ENCODE results near the gene KCNQ2. TPM values are rescaled to one million over a fixed set of nuclear protein-coding genes. Genes with fewer than 3 reads are reported as not detected.

Gene KCNQ2
- total and polyA plus RNA-seq, 8 donors, result 8.4 to 19.1 (median 14.1) TPM; not detected in 2

DNA sequence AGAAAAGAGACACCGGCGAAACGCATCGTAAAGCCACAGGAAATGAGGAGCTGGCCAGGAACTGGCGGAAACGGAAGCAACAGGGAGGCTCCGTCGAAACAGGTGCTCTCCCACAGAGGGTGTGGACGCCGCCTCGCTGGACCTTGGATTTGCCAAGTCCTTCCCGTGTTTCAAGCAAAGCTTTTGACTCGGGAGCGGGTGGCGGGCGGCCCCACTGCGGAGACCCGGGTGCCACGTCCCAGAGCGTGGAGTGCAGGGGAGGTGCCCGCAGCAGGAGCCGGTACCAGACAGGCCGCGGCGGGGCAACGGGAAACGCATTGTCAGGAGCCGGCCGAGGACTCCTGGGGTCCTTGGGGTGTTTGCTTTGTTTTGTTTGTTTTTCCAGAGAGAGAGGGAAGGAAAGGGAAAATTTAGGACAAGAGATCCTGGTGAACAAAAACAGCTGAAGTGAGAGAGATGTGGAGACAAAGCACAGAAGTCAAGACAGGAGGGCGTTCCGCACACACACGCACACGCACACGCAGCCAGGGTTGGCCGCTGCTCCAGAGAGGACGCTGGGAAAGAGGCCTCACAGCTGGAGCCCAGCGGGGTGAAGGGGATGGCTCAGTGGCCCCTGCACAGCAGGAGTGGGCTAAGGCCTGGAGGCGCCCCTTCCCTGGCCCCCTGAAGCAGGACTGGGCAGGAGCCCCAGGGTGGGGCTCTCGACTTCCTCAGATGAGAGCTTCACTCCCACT, 60.4 kb downstream of the KCNQ2 start:
- H3K36me3 ChIP-seq, result no peaks in the 10 kb centered on the region
- H3K27ac ChIP-seq, result no peak overlapping the region
- ATAC-seq, result no peak
- no peaks in the 10 kb centered on the region for H3K9me3 ChIP-seq
- intact Hi-C loops (cut with DNase I), result no loop called here
- H3K4me3 ChIP-seq, result no peak overlapping the region
- H3K4me1 ChIP-seq, result no peaks in the 10 kb centered on the region
- peak in 1 of 4 donors; percentile 24 for DNase-seq
- TF ChIP-seq, protein P1, sequence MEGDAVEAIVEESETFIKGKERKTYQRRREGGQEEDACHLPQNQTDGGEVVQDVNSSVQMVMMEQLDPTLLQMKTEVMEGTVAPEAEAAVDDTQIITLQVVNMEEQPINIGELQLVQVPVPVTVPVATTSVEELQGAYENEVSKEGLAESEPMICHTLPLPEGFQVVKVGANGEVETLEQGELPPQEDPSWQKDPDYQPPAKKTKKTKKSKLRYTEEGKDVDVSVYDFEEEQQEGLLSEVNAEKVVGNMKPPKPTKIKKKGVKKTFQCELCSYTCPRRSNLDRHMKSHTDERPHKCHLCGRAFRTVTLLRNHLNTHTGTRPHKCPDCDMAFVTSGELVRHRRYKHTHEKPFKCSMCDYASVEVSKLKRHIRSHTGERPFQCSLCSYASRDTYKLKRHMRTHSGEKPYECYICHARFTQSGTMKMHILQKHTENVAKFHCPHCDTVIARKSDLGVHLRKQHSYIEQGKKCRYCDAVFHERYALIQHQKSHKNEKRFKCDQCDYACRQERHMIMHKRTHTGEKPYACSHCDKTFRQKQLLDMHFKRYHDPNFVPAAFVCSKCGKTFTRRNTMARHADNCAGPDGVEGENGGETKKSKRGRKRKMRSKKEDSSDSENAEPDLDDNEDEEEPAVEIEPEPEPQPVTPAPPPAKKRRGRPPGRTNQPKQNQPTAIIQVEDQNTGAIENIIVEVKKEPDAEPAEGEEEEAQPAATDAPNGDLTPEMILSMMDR (IDR thresholded peaks at IDR 0.05), result no peak
- peaks cover 0 to 73% of the 10 kb centered on the region in 2 donors for H3K27me3 ChIP-seq

DNA sequence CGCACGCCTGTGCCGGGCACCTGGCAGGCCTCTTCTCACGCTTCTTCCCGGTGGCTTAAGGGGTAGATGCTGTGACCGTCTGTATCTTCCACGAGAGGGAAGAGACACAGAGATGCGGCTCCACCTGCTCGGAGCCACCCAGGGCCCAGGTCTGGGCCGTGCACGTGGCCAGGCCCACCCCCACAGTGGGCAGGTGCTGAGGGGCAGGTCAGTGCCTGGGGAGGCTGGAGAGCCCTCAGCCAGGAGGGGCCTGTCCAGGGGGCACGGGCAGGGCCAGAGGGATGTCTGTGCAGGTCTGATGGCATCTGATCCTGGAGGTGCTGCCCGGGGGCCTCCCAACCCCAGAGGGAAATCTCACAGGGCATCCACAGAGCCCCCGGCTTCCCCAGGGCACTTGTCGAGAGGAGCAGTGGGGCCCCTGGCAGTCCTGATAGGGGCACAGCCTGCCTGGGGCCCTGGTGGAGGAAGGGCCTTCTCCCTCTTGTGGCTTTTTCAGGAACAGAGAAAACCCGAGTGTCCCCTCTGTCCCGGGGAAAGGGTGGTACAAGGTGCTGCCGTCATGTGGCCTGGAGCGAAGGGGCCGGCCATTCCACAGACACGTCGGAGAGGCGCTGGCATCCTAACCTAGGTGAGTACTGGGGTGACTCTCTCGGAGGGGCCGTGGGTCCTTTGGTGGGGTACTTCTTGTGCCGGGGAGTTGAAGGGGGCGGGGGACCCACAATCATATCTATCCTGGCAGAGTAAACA, 61.1 kb downstream of the KCNQ2 start:
- intact Hi-C loops (cut with DNase I), result no loop called here
- no peaks in the 10 kb centered on the region for H3K4me1 ChIP-seq
- TF ChIP-seq, protein P1 (IDR thresholded peaks at IDR 0.05), result no peak
- H3K9me3 ChIP-seq, result no peaks in the 10 kb centered on the region
- no peaks in the 10 kb centered on the region for H3K36me3 ChIP-seq
- H3K27me3 ChIP-seq, result peaks cover 0 to 70% of the 10 kb centered on the region in 2 donors
- DNase-seq, result no peak
- ATAC-seq, result no peak
- H3K4me3 ChIP-seq, result no peak overlapping the region
- no peak overlapping the region for H3K27ac ChIP-seq

DNA sequence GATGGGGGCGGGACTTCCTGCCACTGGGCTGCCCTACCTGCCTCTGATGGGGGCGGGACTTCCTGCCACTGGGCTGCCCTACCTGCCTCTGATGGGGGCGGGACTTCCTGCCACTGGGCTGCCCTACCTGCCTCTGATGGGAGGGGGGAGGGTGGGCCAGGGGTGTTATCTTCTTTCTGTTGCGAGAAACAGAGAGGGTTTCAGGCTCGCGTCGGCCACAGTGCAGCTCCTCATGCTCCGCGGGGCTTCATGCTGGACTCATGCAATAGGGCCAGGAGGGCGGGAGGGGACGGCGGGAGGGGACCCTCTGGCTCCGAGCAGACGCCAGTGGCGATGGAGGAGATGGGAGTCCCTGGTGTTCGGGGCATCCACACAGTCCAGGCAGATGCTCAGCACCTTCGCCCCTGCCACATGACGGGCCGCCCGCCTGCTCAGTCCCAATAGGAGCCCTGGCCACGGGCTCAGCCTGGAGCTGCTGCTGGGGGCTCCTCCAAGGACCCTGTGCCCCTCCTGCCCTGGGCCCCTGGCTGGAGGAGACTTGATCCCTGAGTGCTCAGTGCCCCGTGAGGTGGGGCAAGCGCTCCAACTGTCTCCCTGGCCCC, 62.5 kb downstream of the KCNQ2 start:
- Histone ChIP-seq H3K4me3 (no peak overlapping the region), H3K36me3 (no peaks in the 10 kb centered on the region), H3K9me3 (no peaks in the 10 kb centered on the region), H3K27me3 (peaks cover 0 to 67% of the 10 kb centered on the region in 2 donors), H3K27ac (no peak overlapping the region), H3K4me1 (no peaks in the 10 kb centered on the region)
- DNase-seq, result no peak
- TF ChIP-seq, protein P1 (IDR thresholded peaks at IDR 0.05), result no peak
- no peak for ATAC-seq
- intact Hi-C loops (cut with DNase I), result no loop called here

DNA sequence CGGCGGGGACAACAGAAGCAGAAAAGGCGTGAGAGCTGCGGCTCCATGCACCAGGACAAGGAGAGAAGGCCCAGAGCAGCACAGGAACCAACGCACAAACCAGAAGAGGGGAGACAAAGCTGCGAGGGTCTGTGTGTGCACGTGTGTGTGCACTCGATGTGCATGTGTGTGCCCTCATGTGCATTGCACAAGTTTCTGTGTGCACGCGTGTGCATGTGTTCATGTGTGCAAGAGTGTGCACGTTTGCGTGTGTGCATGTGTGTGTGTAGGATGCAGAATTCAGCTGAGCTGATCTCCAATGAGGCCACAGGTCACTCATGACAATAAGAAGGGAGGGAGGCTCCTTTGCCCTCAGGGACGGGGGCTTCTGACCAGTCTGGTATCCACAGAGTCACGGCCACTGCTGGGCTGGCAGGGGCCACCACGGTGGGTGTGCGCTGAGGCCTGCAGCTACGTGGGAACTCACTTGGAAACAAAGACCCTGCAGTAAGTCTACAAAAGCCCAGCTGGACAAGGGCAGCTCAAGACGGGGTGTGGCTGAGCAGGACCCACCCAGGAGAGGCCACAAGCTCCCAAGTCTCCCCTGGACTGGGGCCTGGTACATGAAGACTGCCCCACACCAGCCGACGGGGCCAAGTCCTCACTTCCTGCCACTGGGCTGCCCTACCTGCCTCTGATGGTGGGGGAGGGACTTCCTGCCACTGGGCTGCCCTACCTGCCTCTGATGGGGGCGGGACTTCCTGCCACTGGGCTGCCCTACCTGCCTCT, 63.2 kb downstream of the KCNQ2 start:
- ATAC-seq, result no peak
- Histone ChIP-seq H3K4me3 (no peak overlapping the region), H3K27ac (no peak overlapping the region), H3K4me1 (no peaks in the 10 kb centered on the region), H3K9me3 (no peaks in the 10 kb centered on the region), H3K36me3 (no peaks in the 10 kb centered on the region), H3K27me3 (peaks cover 0 to 67% of the 10 kb centered on the region in 2 donors)
- intact Hi-C loops (cut with DNase I), result no loop called here
- TF ChIP-seq, protein P1 (IDR thresholded peaks at IDR 0.05), result no peak
- no peak for DNase-seq
